H1 (cell line): Measurements from ENCODE around the gene SUSD6. TPM values are rescaled to one million over a fixed set of nuclear protein-coding genes. Genes with fewer than 3 reads are reported as not detected.

Experiments used
- CTCF ChIA-PET: fragments of 300-600 bp; sonication (Branson Sonifier 250); formaldehyde crosslinking; loops from one replicate; lab custom pipeline; 2021; ENCODE audit not compliant: partially characterized antibody; lab: Charles Lee
- POLR2A ChIA-PET: fragments of 300-600 bp; sonication (Branson Sonifier 250); formaldehyde crosslinking; loops from one replicate; lab custom pipeline; 2021; ENCODE audit warnings: inconsistent platforms; ENCODE audit not compliant: partially characterized antibody; lab: Charles Lee
- DNase-seq, 2 experiments: peaks; one replicate each; pipeline versions ENCODE4 v3.0.0 to v3.0.0-alpha.2; 2010 to 2022; ENCODE audit warnings: low spot score in 2 of 2, low read depth in 1 of 2, mixed read lengths in 1 of 2
- FAIRE-seq: peaks from 2 replicates; lab custom pipeline; 2011; peaks lifted over from hg19 to GRCh38; lab: Jason Lieb, UNC
- H2AFZ ChIP-seq: 2 replicates; pipeline ENCODE4 v1.8.1; 2012; ENCODE audit warnings: low read length, inconsistent platforms
- H2AK5ac ChIP-seq: 2 replicates; pipeline ENCODE4 v1.6.1; 2013; ENCODE audit warnings: low read depth, low read length
- H2BK120ac ChIP-seq: replicated peaks from 2 replicates; pipeline ENCODE3; 2013; ENCODE audit warnings: low read depth, low read length, inconsistent platforms
- H2BK12ac ChIP-seq: 2 replicates; pipeline ENCODE4 v1.6.1; 2013; ENCODE audit warnings: low read depth, low read length
- H2BK15ac ChIP-seq: 2 replicates; pipeline ENCODE4 v1.6.1; 2013; ENCODE audit warnings: low read length
- H2BK20ac ChIP-seq: 2 replicates; pipeline ENCODE4 v1.6.1; 2013; ENCODE audit warnings: low read length
- H2BK5ac ChIP-seq: 2 replicates; pipeline ENCODE4 v1.6.1; 2013; ENCODE audit warnings: low read depth, low read length
- H3K14ac ChIP-seq: 2 replicates; pipeline ENCODE4 v1.6.1; 2013; ENCODE audit warnings: inconsistent platforms; ENCODE audit not compliant: insufficient read length
- H3K18ac ChIP-seq: 2 replicates; pipeline ENCODE4 v1.6.1; 2013; ENCODE audit warnings: low read length; ENCODE audit errors: extremely low read depth
- H3K23ac ChIP-seq: 2 replicates; pipeline ENCODE4 v1.6.1; 2013; ENCODE audit warnings: inconsistent platforms; ENCODE audit not compliant: insufficient read length
- H3K23me2 ChIP-seq: 2 replicates; pipeline ENCODE4 v1.6.1; 2013; ENCODE audit warnings: low read depth, low read length
- H3K27ac ChIP-seq: 2 replicates; pipeline ENCODE4 v1.6.1; 2011; ENCODE audit warnings: low read depth, low read length, inconsistent platforms
- H3K27me3 ChIP-seq, 4 experiments: replicated peaks in 1 of 4; 1 replicate in 1 of 4; 2 replicates in 3 of 4; pipeline versions ENCODE4 v1.6.1 to v1.8.1; 2011 to 2013; ENCODE audit warnings: low read length in 3 of 4, mild to moderate bottlenecking in 3 of 4, inconsistent platforms in 2 of 4, mixed read lengths in 2 of 4, moderate library complexity in 1 of 4; ENCODE audit not compliant: control insufficient read depth in 3 of 4, insufficient read depth in 3 of 4; ENCODE audit errors: extremely low read depth in 1 of 4
- H3K36me3 ChIP-seq, 4 experiments: 2 replicates each; pipeline versions ENCODE4 v1.6.1 to v1.8.1; 2011 to 2013; ENCODE audit warnings: mild to moderate bottlenecking in 4 of 4, low read length in 3 of 4, moderate library complexity in 2 of 4, control low read depth in 1 of 4, inconsistent platforms in 1 of 4; ENCODE audit not compliant: insufficient read depth in 4 of 4, control insufficient read depth in 2 of 4
- H3K4ac ChIP-seq: replicated peaks from 2 replicates; pipeline ENCODE3; 2013; ENCODE audit warnings: low read length, low read depth, mixed read lengths, inconsistent platforms; ENCODE audit not compliant: insufficient read length
- H3K4me1 ChIP-seq, 4 experiments: replicated peaks in 1 of 4; 1 replicate in 1 of 4; 2 replicates in 3 of 4; pipeline versions ENCODE4 v1.6.1 to v1.8.1; 2011 to 2013; ENCODE audit warnings: low read length in 3 of 4, inconsistent platforms in 2 of 4, mixed read lengths in 1 of 4; ENCODE audit not compliant: insufficient read depth in 4 of 4, control insufficient read depth in 3 of 4
- H3K4me2 ChIP-seq, 2 experiments: 2 replicates each; pipeline versions ENCODE4 v1.6.1 to v1.8.1; 2011 to 2013; ENCODE audit warnings: low read depth in 2 of 2, low read length in 2 of 2, control low read depth in 1 of 2, inconsistent platforms in 1 of 2, mild to moderate bottlenecking in 1 of 2; ENCODE audit not compliant: insufficient read depth in 1 of 2
- H3K4me3 ChIP-seq, 4 experiments: fragments of 200-600, 300-600 bp in 1 of 4; sonication (generic), shearing (Covaris generic), sonication (Bioruptor Twin) in 1 of 4; 2 replicates each; pipeline versions ENCODE4 v1.5.1 to v1.8.1; 2011 to 2016; ENCODE audit warnings: low read length in 4 of 4, low read depth in 3 of 4, control low read depth in 2 of 4, inconsistent platforms in 2 of 4, mild to moderate bottlenecking in 2 of 4, mixed read lengths in 1 of 4, moderate library complexity in 1 of 4; ENCODE audit not compliant: insufficient read depth in 2 of 4; ENCODE audit errors: extremely low read depth in 1 of 4
- H3K56ac ChIP-seq: replicated peaks from 2 replicates; pipeline ENCODE3; 2013; ENCODE audit warnings: low read depth, mild to moderate bottlenecking, mixed read lengths, low read length, inconsistent platforms; ENCODE audit not compliant: insufficient read length
- H3K79me1 ChIP-seq: 2 replicates; pipeline ENCODE4 v1.6.1; 2013; ENCODE audit warnings: low read depth, low read length, control low read depth
- H3K79me2 ChIP-seq, 2 experiments: 2 replicates each; pipeline versions ENCODE4 v1.6.1 to v1.8.1; 2012 to 2013; ENCODE audit warnings: low read length in 2 of 2, mild to moderate bottlenecking in 2 of 2, inconsistent platforms in 1 of 2; ENCODE audit not compliant: insufficient read depth in 2 of 2, control insufficient read depth in 1 of 2
- H3K9ac ChIP-seq, 4 experiments: replicated peaks in 1 of 4; 1 replicate in 1 of 4; 2 replicates in 3 of 4; pipeline versions ENCODE4 v1.6.1 to v1.8.1; 2011 to 2013; ENCODE audit warnings: low read depth in 3 of 4, low read length in 3 of 4, control low read depth in 2 of 4, mild to moderate bottlenecking in 2 of 4, moderate library complexity in 2 of 4, inconsistent platforms in 1 of 4; ENCODE audit errors: extremely low read depth in 1 of 4
- H3K9me3 ChIP-seq, 2 experiments: 2 replicates each; pipeline versions ENCODE4 v1.6.1 to v1.8.1; 2012 to 2013; ENCODE audit warnings: mild to moderate bottlenecking in 2 of 2, moderate library complexity in 2 of 2, control low read depth in 1 of 2, inconsistent platforms in 1 of 2, low read depth in 1 of 2, low read length in 1 of 2, mixed read lengths in 1 of 2; ENCODE audit not compliant: insufficient read depth in 2 of 2
- H4K20me1 ChIP-seq, 2 experiments: replicated peaks in 1 of 2; 2 replicates each; pipeline versions ENCODE3 to v1.8.1; 2011 to 2013; ENCODE audit warnings: inconsistent platforms in 2 of 2, low read length in 2 of 2, mild to moderate bottlenecking in 1 of 2; ENCODE audit not compliant: insufficient read depth in 2 of 2, control insufficient read depth in 1 of 2
- H4K5ac ChIP-seq: 2 replicates; pipeline ENCODE4 v1.6.1; 2013; ENCODE audit warnings: low read length, low read depth, mixed read lengths, inconsistent platforms; ENCODE audit not compliant: insufficient read length
- H4K8ac ChIP-seq: 2 replicates; pipeline ENCODE4 v1.8.0; 2013; ENCODE audit warnings: mild to moderate bottlenecking, moderate library complexity, low read length, inconsistent platforms; ENCODE audit not compliant: insufficient read depth; ENCODE audit errors: extremely low read depth
- H4K91ac ChIP-seq: replicated peaks from 2 replicates; pipeline ENCODE3; 2013; ENCODE audit warnings: low read length, mixed read lengths, inconsistent platforms; ENCODE audit not compliant: insufficient read length
- ATF2 ChIP-seq: IDR thresholded peaks from 2 replicates; pipeline ENCODE4 v1.6.1; 2012; ENCODE audit warnings: low read length, inconsistent platforms
- EGR1 ChIP-seq: IDR thresholded peaks from 2 replicates; pipeline ENCODE4 v1.6.1; 2011; ENCODE audit warnings: low read depth, low read length, borderline replicate concordance
- GABPA ChIP-seq: IDR thresholded peaks from 2 replicates; pipeline ENCODE4 v1.6.1; 2011; ENCODE audit warnings: mild to moderate bottlenecking, low read length, moderate library complexity, borderline replicate concordance; ENCODE audit not compliant: insufficient read depth
- JUN ChIP-seq: IDR thresholded peaks from 2 replicates; pipeline ENCODE4 v1.6.1; 2011; ENCODE audit warnings: low read depth, mild to moderate bottlenecking, improper control_type of control experiment, low read length
- KDM4A ChIP-seq: IDR thresholded peaks from one replicate; pipeline ENCODE4 v1.7.1; 2012; ENCODE audit warnings: low read depth, mild to moderate bottlenecking, moderate library complexity, low read length, inconsistent platforms; ENCODE audit not compliant: severe bottlenecking
- POLR2A ChIP-seq, 2 experiments: IDR thresholded peaks; 1 replicate in 1 of 2; 2 replicates in 1 of 2; pipeline ENCODE4 v1.6.1; 2011; ENCODE audit warnings: low read depth in 2 of 2, low read length in 2 of 2, mild to moderate bottlenecking in 2 of 2; ENCODE audit errors: control extremely low read depth in 1 of 2
- RXRA ChIP-seq: IDR thresholded peaks from 2 replicates; pipeline ENCODE4 v1.6.1; 2011; ENCODE audit warnings: low read depth, mild to moderate bottlenecking, low read length, moderate library complexity; ENCODE audit not compliant: insufficient read depth
- SP4 ChIP-seq: IDR thresholded peaks from 2 replicates; pipeline ENCODE4 v1.6.1; 2012; ENCODE audit warnings: low read length, inconsistent platforms
- SRF ChIP-seq: IDR thresholded peaks from 2 replicates; pipeline ENCODE4 v1.6.1; 2011; ENCODE audit warnings: mild to moderate bottlenecking, low read depth, low read length, moderate library complexity
- SUZ12 ChIP-seq: fragments of 200-600 bp; sonication (generic); IDR thresholded peaks from 2 replicates; pipeline ENCODE4 v1.6.1; 2012; ENCODE audit warnings: mild to moderate bottlenecking, inconsistent platforms, low read length, moderate library complexity, mixed read lengths
- TBP ChIP-seq: IDR thresholded peaks from 2 replicates; pipeline ENCODE4 v1.6.1; 2011; ENCODE audit warnings: low read depth, low read length, improper control_type of control experiment
- WGBS, 2 experiments: shearing (Covaris generic) in 1 of 2; methylation state at CpG; one replicate each; pipeline versions ENCODE4 v1.1.6 to v1.1.7; 2013 to 2015; ENCODE audit warnings: low lambda C conversion rate in 2 of 2, mixed read lengths in 2 of 2, inconsistent platforms in 1 of 2, low coverage in 1 of 2, missing lambda C conversion rate in 1 of 2; ENCODE audit not compliant: insufficient replicate concordance in 2 of 2, insufficient coverage in 1 of 2, insufficient read length in 1 of 2; ENCODE audit errors: extremely low coverage in 1 of 2, missing lambda C conversion rate in 1 of 2; 5-methylcytosine and 5-hydroxymethylcytosine counted together
- polyA plus RNA-seq, 7 experiments: library from polyadenylated mRNA; depleted of rRNA in 3 of 7; stranded (reverse) in 5 of 7; unstranded in 2 of 7; fragments of >200 nt in 5 of 7; fragments of 200-250 nt in 2 of 7; gene quantifications; 1 replicate in 5 of 7; 2 replicates in 1 of 7; 4 replicates in 1 of 7; pipeline versions ENCODE4 v1.2.1 to v1.2.3, GENCODE V29; 2011 to 2013; ENCODE audit warnings: missing spikeins in 2 of 7, mixed read lengths in 2 of 7
- total RNA-seq: library from RNA; stranded (reverse); fragmentation: NEBNext Ultra II Directional; extraction: Animal tissue kit (Norgen Biotek cat#: 25700); gene quantifications from 2 replicates; pipeline ENCODE4 v1.2.1, GENCODE V29; 2021
- TF ChIP-seq, protein P1 (sequence below): IDR thresholded peaks from 2 replicates; pipeline ENCODE4 v1.6.1; 2012; ENCODE audit warnings: inconsistent platforms

Gene SUSD6
- total and polyA plus RNA-seq, 2 of the 8 experiments (the other 6 are each of a cell fraction or from before 2014, with no cell fraction given): 3.0 to 3.8 TPM

DNA sequence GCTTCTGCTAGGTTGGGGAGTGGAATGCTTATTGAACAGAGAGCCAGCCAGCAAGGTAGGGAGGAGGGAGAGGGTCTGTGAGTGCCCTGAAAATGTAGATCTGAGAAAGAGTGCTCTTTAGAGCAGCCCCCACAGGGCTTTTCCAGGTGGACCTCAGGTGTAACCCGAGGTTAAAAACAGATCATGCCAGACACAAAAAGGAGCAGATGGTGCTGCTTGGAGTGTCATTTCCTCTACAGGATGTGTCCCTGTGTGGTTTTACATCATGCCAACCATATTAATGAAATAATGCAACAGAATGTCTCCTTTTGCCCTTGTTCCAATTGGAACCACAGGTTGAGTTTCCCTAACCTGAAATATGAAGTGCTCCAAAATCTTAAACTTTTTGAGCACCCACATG, 6.4 kb downstream of the SUSD6 start:
- H3K23ac ChIP-seq: no peak overlapping the region
- H3K4me2 ChIP-seq: no peak overlapping the region
- H3K14ac ChIP-seq: no peak overlapping the region
- no peak overlapping the region for H3K9ac ChIP-seq
- no peak overlapping the region for H2AK5ac ChIP-seq
- no peak overlapping the region for H3K18ac ChIP-seq
- 64% methylated on average over 1 of the region's 1 CpG; no CpG with 5 or more reads in 1 of the 2 experiments for WGBS, 2 experiments
- POLR2A ChIA-PET: interaction anchor here (1.2 kb wide), 1 partner anchor 18 kb away, joined by 3 read pairs; no protein-coding TSS in a partner anchor
- no peak overlapping the region for H2BK15ac ChIP-seq
- no peaks in the 10 kb centered on the region for H3K23me2 ChIP-seq
- H4K91ac ChIP-seq: no peak overlapping the region
- H2BK5ac ChIP-seq: no peak overlapping the region
- no peak overlapping the region for H3K4me3 ChIP-seq
- H2BK12ac ChIP-seq: no peak overlapping the region
- FAIRE-seq (no peak), DNase-seq (no peak)
- H3K79me1 ChIP-seq: no peaks in the 10 kb centered on the region; the same call in 1 of the 2 replicates
- no peak overlapping the region for H3K27ac ChIP-seq
- no peak overlapping the region for H2BK120ac ChIP-seq
- H3K4ac ChIP-seq: no peak overlapping the region
- no peaks in the 10 kb centered on the region for H3K9me3 ChIP-seq
- no peaks in the 10 kb centered on the region for H3K36me3 ChIP-seq
- 0 out of 4 replicates have a peak, but pooled peaks cover 0 to 5% of the 10 kb centered on the region in 2 experiments for H3K79me2 ChIP-seq
- H4K8ac ChIP-seq: no peak overlapping the region
- H3K27me3 ChIP-seq: no peaks in the 10 kb centered on the region
- peaks cover 0 to 3% (median under 1%) of the 10 kb centered on the region in 4 experiments; a peak in 2 of 7 replicates for H3K4me1 ChIP-seq
- CTCF ChIA-PET: no interaction called here
- no peak overlapping the region for H2AFZ ChIP-seq
- H4K20me1 ChIP-seq: no peaks in the 10 kb centered on the region
- H3K56ac ChIP-seq: no peak overlapping the region
- H4K5ac ChIP-seq: no peak overlapping the region
- H2BK20ac ChIP-seq: no peak overlapping the region
- TF ChIP-seq GABPA (no peak), JUN (no peak), EGR1 (no peak), POLR2A (IDR thresholded peaks at IDR 0.05; ENCODE audit: control extremely low read depth in 1 of 2, low read depth in 2 of 2, low read length in 2 of 2) (no peak), SRF (no peak), RXRA (no peak), KDM4A (no peak), TBP (no peak), SUZ12 (no peak), SP4 (no peak), ATF2 (no peak)
- TF ChIP-seq, protein P1, sequence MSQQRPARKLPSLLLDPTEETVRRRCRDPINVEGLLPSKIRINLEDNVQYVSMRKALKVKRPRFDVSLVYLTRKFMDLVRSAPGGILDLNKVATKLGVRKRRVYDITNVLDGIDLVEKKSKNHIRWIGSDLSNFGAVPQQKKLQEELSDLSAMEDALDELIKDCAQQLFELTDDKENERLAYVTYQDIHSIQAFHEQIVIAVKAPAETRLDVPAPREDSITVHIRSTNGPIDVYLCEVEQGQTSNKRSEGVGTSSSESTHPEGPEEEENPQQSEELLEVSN: no peak
